DOHH2 (cell line): ENCODE measurements around the gene UBE2D3.

Experiments used
- EZH2phosphoT487 ChIP-seq: fragments of 200-600 bp; sonication (generic); IDR thresholded peaks from 2 replicates; pipeline ENCODE4 v1.6.1; 2017; ENCODE audit warnings: borderline replicate concordance, mild to moderate bottlenecking, antibody characterized with exemption, low read length, moderate library complexity, mixed read lengths
- TF ChIP-seq, protein P1 (sequence below): fragments of 200-600 bp; sonication (generic); IDR thresholded peaks from one replicate; pipeline ENCODE4 v1.5.1; 2014; ENCODE audit warnings: antibody characterized with exemption, mild to moderate bottlenecking, low read depth, low read length; ENCODE audit not compliant: poor library complexity, severe bottlenecking

DNA sequence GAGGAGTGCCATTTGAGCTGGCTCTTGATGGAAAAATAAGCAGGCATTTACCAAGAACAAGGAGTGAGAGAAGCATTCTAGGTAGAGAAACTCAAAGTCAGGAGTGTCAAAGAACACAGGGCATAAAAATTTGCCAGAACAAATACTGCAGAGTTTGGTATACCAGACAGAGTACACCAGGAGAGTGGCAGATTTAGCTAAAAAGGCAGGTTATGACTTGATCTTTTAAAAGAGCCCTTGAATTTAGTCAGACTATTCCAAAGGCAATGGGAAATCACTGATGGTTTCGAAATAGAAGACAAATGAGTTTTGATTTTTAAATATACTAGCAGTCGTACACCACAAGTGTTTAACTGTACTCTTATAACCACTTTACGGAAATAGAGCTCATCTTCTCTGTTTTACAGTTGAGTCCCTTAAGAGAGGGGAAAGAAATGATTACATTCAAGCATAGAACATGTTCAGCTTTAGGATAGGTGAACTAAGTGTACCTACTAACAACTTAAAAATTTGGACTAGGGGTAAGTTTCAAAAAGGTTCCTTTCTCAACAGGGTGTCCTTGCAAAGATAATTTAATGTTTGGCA, 10.2 kb downstream of the UBE2D3 start:
- TF ChIP-seq, protein P1, sequence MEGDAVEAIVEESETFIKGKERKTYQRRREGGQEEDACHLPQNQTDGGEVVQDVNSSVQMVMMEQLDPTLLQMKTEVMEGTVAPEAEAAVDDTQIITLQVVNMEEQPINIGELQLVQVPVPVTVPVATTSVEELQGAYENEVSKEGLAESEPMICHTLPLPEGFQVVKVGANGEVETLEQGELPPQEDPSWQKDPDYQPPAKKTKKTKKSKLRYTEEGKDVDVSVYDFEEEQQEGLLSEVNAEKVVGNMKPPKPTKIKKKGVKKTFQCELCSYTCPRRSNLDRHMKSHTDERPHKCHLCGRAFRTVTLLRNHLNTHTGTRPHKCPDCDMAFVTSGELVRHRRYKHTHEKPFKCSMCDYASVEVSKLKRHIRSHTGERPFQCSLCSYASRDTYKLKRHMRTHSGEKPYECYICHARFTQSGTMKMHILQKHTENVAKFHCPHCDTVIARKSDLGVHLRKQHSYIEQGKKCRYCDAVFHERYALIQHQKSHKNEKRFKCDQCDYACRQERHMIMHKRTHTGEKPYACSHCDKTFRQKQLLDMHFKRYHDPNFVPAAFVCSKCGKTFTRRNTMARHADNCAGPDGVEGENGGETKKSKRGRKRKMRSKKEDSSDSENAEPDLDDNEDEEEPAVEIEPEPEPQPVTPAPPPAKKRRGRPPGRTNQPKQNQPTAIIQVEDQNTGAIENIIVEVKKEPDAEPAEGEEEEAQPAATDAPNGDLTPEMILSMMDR, result no peak
- no peak for TF ChIP-seq EZH2phosphoT487
